ENCODE measurements around the gene CALN1. TPM values are rescaled to one million over a fixed set of nuclear protein-coding genes. Genes with fewer than 3 reads are reported as not detected.

The CALN1 gene
- total RNA-seq, 4 donors from 2014 or later: under 0.01 to 0.06 TPM; not detected in 2

GRCh38 chr7:72279203-72279602 lies 132.9 kb downstream of the CALN1 start:
- intact Hi-C loops (cut with DNase I): no loop called here
- no peak for TF ChIP-seq EP300 (IDR thresholded peaks at IDR 0.05)
- no peak for TF ChIP-seq POLR2A (IDR thresholded peaks at IDR 0.05; ENCODE audit: low read depth)
- TF ChIP-seq, protein P1, sequence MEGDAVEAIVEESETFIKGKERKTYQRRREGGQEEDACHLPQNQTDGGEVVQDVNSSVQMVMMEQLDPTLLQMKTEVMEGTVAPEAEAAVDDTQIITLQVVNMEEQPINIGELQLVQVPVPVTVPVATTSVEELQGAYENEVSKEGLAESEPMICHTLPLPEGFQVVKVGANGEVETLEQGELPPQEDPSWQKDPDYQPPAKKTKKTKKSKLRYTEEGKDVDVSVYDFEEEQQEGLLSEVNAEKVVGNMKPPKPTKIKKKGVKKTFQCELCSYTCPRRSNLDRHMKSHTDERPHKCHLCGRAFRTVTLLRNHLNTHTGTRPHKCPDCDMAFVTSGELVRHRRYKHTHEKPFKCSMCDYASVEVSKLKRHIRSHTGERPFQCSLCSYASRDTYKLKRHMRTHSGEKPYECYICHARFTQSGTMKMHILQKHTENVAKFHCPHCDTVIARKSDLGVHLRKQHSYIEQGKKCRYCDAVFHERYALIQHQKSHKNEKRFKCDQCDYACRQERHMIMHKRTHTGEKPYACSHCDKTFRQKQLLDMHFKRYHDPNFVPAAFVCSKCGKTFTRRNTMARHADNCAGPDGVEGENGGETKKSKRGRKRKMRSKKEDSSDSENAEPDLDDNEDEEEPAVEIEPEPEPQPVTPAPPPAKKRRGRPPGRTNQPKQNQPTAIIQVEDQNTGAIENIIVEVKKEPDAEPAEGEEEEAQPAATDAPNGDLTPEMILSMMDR (IDR thresholded peaks at IDR 0.05): no peak
- TF ChIP-seq POLR2AphosphoS5 (IDR thresholded peaks at IDR 0.05): no peak

GRCh38 chr7:72278550-72278949 lies 133.6 kb downstream of the CALN1 start:
- no peak overlapping the region for H3K4me3 ChIP-seq
- 37% methylated on average over 8 of the region's 8 CpGs for whole genome bisulfite sequencing
- H3K27me3 ChIP-seq: peaks cover 0 to 4% (median 0%) of the 10 kb centered on the region in 4 donors
- no peak overlapping the region for H3K27ac ChIP-seq (replicated peaks in 1 of 4)
- H3K36me3 ChIP-seq: no peaks in the 10 kb centered on the region
- H3K4me1 ChIP-seq: no peaks in the 10 kb centered on the region
- TF ChIP-seq POLR2A (IDR thresholded peaks at IDR 0.05; ENCODE audit: low read depth) (no peak), EP300 (IDR thresholded peaks at IDR 0.05) (no peak), POLR2AphosphoS5 (IDR thresholded peaks at IDR 0.05) (no peak)
- TF ChIP-seq, protein P1 (IDR thresholded peaks at IDR 0.05): no peak
- intact Hi-C loops (cut with DNase I): no loop called here
- H3K9me3 ChIP-seq: peaks cover 0 to 16% (median 7%) of the 10 kb centered on the region in 4 donors
- DNase-seq (ENCODE audit: extremely low spot score): no peak

More at GRCh38 chr7:72279203-72279602, 132.9 kb downstream of the CALN1 start:
- no peaks in the 10 kb centered on the region for H3K36me3 ChIP-seq
- no peaks in the 10 kb centered on the region for H3K4me1 ChIP-seq
- peaks cover 0 to 23% (median 11%) of the 10 kb centered on the region in 4 donors for H3K9me3 ChIP-seq
- WGBS: 83% methylated on average over 3 of the region's 3 CpGs
- peaks cover 0 to 4% (median 0%) of the 10 kb centered on the region in 4 donors for H3K27me3 ChIP-seq
- no peak overlapping the region for H3K27ac ChIP-seq (replicated peaks in 1 of 4)
- DNase-seq (ENCODE audit: extremely low spot score): no peak
- H3K4me3 ChIP-seq: no peak overlapping the region

GRCh38 chr7:72275382-72276070 lies 136.6 kb downstream of the CALN1 start:
- Histone ChIP-seq H3K9me3 (peaks cover 0 to 20% (median 10%) of the 10 kb centered on the region in 4 donors), H3K27me3 (peaks cover 0 to 4% (median 0%) of the 10 kb centered on the region in 4 donors), H3K4me3 (no peak overlapping the region), H3K27ac (replicated peaks in 1 of 4) (no peak overlapping the region), H3K4me1 (no peaks in the 10 kb centered on the region), H3K36me3 (no peaks in the 10 kb centered on the region)
- WGBS: 76% methylated on average over 7 of the region's 7 CpGs
- TF ChIP-seq, protein P1 (IDR thresholded peaks at IDR 0.05): no peak
- TF ChIP-seq POLR2A (IDR thresholded peaks at IDR 0.05; ENCODE audit: low read depth) (no peak), EP300 (IDR thresholded peaks at IDR 0.05) (no peak), POLR2AphosphoS5 (IDR thresholded peaks at IDR 0.05) (no peak)
- intact Hi-C loops (cut with DNase I): no loop called here
- no peak for DNase-seq (ENCODE audit: extremely low spot score)

DNA sequence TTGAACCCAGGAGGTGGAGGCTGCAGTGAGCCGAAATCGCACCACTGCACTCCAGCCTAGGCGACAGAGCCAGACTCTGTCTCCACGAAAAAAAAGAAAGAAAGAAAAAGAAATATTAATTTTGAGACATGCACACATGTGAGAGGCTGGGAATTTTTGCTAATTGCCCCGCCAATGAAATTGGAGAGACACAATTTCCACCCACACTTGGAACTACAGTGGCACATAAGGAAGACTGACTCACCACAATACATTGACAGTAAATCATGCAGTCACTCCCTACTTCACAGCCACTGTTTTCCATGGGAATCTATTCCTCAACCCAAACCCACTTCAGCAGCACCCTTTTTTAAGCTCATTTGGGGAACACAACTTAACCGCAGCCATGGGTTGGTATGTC lies 139.7 kb downstream of the CALN1 start:
- TF ChIP-seq POLR2A (IDR thresholded peaks at IDR 0.05; ENCODE audit: low read depth) (no peak), EP300 (IDR thresholded peaks at IDR 0.05) (no peak), POLR2AphosphoS5 (IDR thresholded peaks at IDR 0.05) (no peak)
- TF ChIP-seq, protein P1 (IDR thresholded peaks at IDR 0.05): no peak
- intact Hi-C loops (cut with DNase I): no loop called here
- Histone ChIP-seq H3K27me3 (no peaks in the 10 kb centered on the region), H3K27ac (replicated peaks in 1 of 4) (no peak overlapping the region), H3K9me3 (peaks cover 0 to 29% (median 14%) of the 10 kb centered on the region in 4 donors), H3K4me3 (no peak overlapping the region), H3K4me1 (no peaks in the 10 kb centered on the region), H3K36me3 (no peaks in the 10 kb centered on the region)
- 89% methylated on average over 6 of the region's 6 CpGs for WGBS
- DNase-seq (ENCODE audit: extremely low spot score): no peak
